HCT116 (cell line): ENCODE results near the gene SDC1.

Experiments used
- ATF3 ChIP-seq: IDR thresholded peaks from 2 replicates; pipeline ENCODE4 v1.6.1; 2012
- CTCF ChIP-seq, 3 experiments: fragments of 200-600 bp in 1 of 3; sonication (generic) in 1 of 3; IDR thresholded peaks in 2 of 3; conservative IDR thresholded peaks in 1 of 3; 2 replicates each; pipeline ENCODE4 v1.5.1; 2012 to 2017; ENCODE audit warnings: low read depth in 2 of 3, low read length in 2 of 3, antibody characterized with exemption in 1 of 3, borderline replicate concordance in 1 of 3, control low read depth in 1 of 3, mild to moderate bottlenecking in 1 of 3, mixed read lengths in 1 of 3, mixed run types in 1 of 3, moderate library complexity in 1 of 3; ENCODE audit not compliant: insufficient read depth in 1 of 3
- EZH2 ChIP-seq: fragments of 200-600 bp; sonication (generic); IDR thresholded peaks from 2 replicates; pipeline ENCODE4 v1.6.1; 2017; ENCODE audit warnings: antibody characterized with exemption, mixed run types
- EZH2phosphoT487 ChIP-seq: fragments of 200-600 bp; IDR thresholded peaks from 2 replicates; pipeline ENCODE4 v1.6.1; 2018; ENCODE audit warnings: antibody characterized with exemption, borderline replicate concordance
- FOSL1 ChIP-seq: IDR thresholded peaks from 2 replicates; pipeline ENCODE4 v1.6.1; 2012; ENCODE audit warnings: low read depth
- JUND ChIP-seq: IDR thresholded peaks from 2 replicates; pipeline ENCODE4 v1.6.1; 2012
- POLR2A ChIP-seq: IDR thresholded peaks from 2 replicates; pipeline ENCODE4 v1.7.0; 2011; ENCODE audit warnings: borderline replicate concordance; ENCODE audit not compliant: insufficient read depth, insufficient read length; ENCODE audit errors: extremely low read depth
- POLR2AphosphoS5 ChIP-seq: IDR thresholded peaks from 2 replicates; pipeline ENCODE4 v1.6.1; 2011; ENCODE audit warnings: mild to moderate bottlenecking, low read depth, low read length, moderate library complexity
- REST ChIP-seq: IDR thresholded peaks from 2 replicates; pipeline ENCODE4 v1.6.1; 2012; ENCODE audit warnings: low read depth
- SIN3A ChIP-seq: IDR thresholded peaks from 2 replicates; pipeline ENCODE4 v1.6.1; 2012; ENCODE audit warnings: low read depth
- SP1 ChIP-seq: IDR thresholded peaks from 2 replicates; pipeline ENCODE4 v1.6.1; 2012; ENCODE audit warnings: low read depth
- YY1 ChIP-seq: IDR thresholded peaks from 2 replicates; pipeline ENCODE4 v1.6.1; 2011; ENCODE audit warnings: low read length, low read depth, moderate library complexity, mild to moderate bottlenecking; ENCODE audit not compliant: insufficient replicate concordance; ENCODE audit errors: extremely low read depth
- ZBTB33 ChIP-seq: IDR thresholded peaks from 2 replicates; pipeline ENCODE4 v1.6.1; 2011; ENCODE audit warnings: mild to moderate bottlenecking, low read length, moderate library complexity; ENCODE audit not compliant: insufficient replicate concordance; ENCODE audit errors: extremely low read depth

- TF ChIP-seq POLR2A (no peak), POLR2AphosphoS5 (no peak), CTCF (IDR thresholded peaks at IDR 0.05 in 2 of 3, conservative IDR thresholded peaks at IDR 0.05 in 1 of 3; ENCODE audit: borderline replicate concordance in 1 of 3, insufficient read depth in 1 of 3, low read depth in 2 of 3, low read length in 2 of 3) (no peak), EZH2phosphoT487 (no peak), REST (no peak), EZH2 (no peak), YY1 (no peak), ZBTB33 (no peak), JUND (no peak), SIN3A (no peak), ATF3 (no peak), FOSL1 (no peak), SP1 (no peak)
These were observed 12.5 kb downstream of the SDC1 start for GRCh38 chr2:20212459-20212870.
